Fibroblast of the conjunctiva (primary cell): ENCODE results near the gene ADAP2.
A peak's percentile ranks its signal among the peaks of the same experiment; 100 is the strongest.
"Not testable (repeated sequence)": the region's sequence is repeated elsewhere in the genome, so short reads cannot be mapped to it uniquely, and the experiment has no call there.

Experiments used
- DNase-seq: peaks from one replicate; pipeline ENCODE4 v3.0.0-alpha.2; 2010; ENCODE audit warnings: low read depth

Gene ADAP2

GRCh38 chr17:30970831-30971567 lies 49.3 kb downstream of the ADAP2 start, which contains the start of gene RNF135:
Gene RNF135, plus strand, starts transcription at chr17:30971039. Its CDS starts 35 bp downstream, at chr17:30971074.
- DNase-seq, result peak; percentile 77

DNA sequence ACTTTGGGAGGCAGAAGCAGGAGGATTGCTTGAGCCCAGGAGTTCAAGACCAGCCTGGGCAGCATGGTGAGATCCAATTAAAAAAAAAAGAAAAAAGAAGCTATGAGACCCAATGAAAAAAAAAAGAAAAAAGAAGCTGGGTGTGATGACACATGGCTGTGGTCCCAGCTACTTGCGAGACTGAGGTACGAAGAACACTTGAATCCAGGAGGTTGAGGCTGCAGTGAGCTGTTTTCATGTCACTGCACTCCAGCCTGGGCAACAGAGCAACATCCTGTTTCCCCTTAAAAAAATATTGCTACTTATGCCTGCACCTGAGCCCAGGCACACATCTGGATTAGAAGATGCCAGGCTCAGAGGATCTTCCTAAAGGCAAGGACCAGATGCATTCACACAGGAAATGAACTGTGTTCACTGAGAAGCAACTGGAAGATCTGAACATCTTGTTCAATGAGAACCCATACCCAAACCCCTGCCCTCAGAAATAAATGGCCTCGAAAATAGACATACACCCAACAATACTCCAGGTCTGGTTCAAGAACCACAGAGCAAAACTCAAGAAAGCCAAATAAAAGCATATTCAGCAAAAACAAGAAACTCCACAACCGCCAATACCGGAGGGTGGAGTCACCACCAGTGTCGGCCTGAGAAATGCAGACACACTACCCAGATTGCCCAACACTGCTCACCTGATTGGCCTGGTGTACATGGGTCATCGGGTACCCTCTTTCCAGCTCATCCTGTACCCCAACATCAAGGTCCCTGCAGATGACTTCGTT lies 53.5 kb downstream of the ADAP2 start:
- DNase-seq, result no peak

GRCh38 chr17:30979919-30980318 lies 58.2 kb downstream of the ADAP2 start:
- not testable (repeated sequence) for DNase-seq

DNA sequence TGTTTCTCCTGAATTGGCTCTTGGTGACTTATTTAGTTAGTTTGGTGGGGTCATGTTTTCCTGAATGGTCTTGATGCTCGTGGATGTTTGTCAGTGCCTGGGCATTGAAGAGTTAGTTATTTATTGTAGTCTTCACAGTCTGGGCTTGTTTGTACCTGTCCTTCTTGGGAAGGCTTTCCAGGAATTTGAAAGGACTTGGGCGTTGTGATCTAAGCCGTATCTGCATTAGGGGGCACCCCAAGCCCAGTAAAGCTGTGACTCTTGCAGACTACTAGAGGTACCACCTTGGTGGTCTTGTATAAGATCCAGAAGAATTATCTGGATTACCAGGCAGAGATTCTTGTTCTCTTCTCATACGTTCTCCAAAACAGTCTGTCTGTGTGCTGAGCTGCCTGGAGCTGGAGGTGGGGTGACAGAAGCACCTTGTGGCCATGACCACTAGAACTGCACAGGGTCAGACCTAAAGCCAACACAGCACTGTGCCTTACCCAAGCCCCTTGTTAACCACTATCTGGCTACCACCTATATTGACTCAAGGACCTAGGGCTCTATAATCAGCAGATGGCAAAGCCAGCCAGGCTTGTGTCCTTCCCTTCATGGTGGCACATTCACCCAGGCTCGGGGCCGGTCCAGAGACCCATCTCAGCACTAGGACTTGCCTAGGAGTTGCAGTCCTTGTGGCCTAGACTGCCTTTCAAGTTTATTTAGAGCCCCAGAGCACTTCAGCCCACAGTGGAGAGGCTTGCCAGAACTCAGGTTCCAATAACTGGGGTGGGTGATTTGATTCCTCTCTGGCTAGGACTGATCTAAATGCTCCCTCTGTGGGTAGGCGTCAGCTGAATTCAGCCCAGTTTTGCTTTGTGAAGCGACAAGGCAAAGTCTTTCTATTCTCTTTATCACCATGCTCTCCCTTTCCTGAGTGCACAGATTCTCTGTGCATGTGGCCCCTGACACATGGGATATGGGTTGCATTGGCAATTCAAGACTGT lies 60.1 kb downstream of the ADAP2 start:
- no peak for DNase-seq

DNA sequence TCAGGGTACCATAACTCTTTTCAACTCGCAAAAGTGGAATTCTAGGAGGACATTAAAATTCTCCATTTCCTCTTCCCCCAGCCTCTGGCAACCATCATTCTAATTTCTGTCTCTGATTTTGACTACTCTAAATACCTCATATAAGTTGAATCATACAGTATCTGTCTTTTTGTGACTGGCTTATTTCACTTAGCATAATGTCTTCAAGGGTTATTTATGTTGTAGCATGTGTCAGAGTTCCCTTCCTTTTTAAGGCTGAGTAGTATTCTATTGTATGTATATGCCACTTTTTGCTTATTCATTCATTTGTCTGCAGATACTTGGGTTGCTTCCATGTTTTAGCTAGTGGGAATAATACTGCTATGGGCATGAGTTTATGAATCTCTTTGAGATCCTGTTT lies 61.1 kb downstream of the ADAP2 start:
- no peak for DNase-seq

DNA sequence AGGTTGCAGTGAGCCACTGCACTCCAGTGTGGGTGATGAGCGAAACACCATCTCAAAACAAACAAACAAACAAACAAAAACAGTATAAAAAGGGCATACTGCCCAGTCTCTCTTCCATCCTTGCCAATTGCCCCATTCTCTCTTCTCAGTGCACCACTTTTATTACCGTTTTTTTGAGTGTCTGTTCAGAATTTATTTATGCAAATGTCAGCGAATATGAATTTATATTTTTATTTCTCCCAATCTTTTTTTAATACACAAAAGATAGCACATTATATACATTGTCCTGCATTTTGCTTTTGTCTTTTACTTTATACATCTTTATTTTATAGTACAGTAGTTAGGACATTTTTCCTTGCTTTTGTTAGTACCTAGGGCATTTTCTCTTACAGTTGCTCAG lies 68.7 kb downstream of the ADAP2 start:
- DNase-seq, result no peak

- DNase-seq, result no peak
These were observed 70.8 kb downstream of the ADAP2 start for GRCh38 chr17:30992551-30992950.

GRCh38 chr17:30995347-30995746 lies 73.6 kb downstream of the ADAP2 start:
- DNase-seq, result no peak

DNA sequence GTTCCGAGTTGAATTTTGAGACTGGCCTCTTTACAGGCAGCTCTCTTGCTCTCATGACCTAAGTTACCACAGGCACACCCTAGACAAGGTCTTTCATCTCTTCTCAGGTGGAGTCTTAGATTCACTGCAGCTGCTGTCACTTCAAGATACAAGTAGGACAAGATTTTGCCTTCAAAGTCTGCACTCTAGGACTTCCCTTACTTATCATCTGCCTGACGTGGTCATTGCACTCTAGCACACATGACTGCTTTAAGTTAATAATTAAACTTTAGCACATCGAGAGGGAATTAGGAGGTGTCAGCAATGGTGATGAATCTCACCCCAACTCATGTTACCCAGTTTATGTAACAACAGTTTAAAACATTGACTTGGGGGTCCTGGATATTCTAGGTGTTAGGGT lies 74.7 kb downstream of the ADAP2 start:
- no peak for DNase-seq

GRCh38 chr17:30997270-30997669 lies 75.5 kb downstream of the ADAP2 start:
- no peak for DNase-seq

DNA sequence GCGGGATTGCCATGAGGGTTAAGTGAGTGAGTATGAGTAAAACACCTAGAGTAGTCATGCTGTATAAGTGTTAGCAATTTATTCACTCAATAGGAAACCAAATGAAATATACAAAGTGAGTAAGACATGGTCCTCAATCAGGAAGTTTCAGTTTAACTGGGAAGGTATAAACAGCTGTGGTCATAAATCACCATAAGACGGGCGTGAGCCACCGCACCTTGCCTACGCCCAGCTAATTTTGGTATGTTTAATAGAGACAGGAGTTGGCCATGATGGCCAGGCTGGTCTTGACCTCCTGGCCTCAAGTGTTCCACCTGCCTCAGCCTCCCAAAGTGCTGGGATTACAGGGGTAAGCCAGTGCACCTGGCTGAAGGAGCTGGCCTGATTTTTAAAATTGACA lies 76.1 kb downstream of the ADAP2 start:
- DNase-seq, result no peak

DNA sequence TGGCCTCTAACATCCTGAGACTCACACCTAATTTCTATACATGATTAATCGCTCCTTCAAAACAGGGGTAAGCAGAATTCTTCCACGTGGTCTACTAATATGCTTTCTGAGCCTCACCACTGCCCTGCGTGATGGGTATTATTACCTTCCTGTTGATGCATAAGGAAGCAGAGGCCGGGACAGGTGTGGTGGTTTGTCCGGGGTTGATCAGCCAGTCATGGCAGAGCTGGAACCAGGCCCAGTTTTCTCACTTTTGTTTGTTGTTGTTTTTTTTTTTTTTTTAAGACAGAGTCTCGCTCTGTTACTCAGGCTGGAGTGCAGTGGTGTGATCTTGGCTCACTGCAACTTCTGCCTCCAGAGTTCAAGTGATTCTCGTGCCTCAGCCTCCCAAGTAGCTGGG lies 80.3 kb downstream of the ADAP2 start:
- no peak for DNase-seq

GRCh38 chr17:31003225-31003866 lies 81.6 kb downstream of the ADAP2 start:
- DNase-seq, result no peak

GRCh38 chr17:31004160-31004559 lies 82.4 kb downstream of the ADAP2 start:
- DNase-seq, result no peak

DNA sequence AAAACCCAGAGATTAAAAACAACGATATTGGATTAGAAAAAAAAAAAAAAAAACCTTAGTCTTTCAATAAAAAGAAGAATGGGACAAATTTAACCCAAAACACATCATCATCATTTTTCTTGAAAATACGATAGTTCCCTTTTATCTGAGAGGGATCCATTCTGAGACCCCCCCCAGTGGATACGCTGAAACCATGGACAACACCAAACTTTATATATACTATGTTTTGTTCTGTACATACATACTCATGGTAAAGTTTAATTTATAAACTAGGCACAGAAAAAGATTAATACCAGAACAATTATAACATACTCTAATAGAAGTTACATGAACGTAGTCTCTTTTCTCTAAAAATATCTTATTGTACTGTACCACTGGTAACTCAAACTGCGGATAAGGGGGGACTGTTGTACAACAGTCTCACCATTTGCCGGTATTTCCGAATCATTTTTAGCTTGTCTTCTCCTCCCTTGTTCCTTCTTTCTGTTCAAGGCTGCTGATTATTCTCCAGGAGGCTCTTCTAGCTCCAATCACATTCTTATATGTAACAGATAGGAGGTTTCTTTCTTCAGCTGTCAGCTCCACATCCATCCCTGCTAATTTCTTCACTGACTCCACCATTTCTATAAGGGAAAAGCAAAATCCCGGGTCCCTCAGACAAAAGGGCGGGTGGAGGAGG lies 86.1 kb downstream of the ADAP2 start:
- no peak for DNase-seq

GRCh38 chr17:31008374-31009041 lies 86.8 kb downstream of the ADAP2 start:
- no peak for DNase-seq
